Stimulated activated CD8-positive, alpha-beta memory T cell treated with anti-CD3 and anti-CD28 coated beads, Interleukin-15, amount 100 ng/mL, for 4 hours (primary cell): ENCODE measurements around the gene MSGN1.

ENCODE experiments used
- DNase-seq, 2 donors: peaks; one replicate each; pipeline ENCODE4 v3.0.0-alpha.2; 2020; ENCODE audit warnings: low read depth in 2 of 2

MSGN1 gene, protein sequence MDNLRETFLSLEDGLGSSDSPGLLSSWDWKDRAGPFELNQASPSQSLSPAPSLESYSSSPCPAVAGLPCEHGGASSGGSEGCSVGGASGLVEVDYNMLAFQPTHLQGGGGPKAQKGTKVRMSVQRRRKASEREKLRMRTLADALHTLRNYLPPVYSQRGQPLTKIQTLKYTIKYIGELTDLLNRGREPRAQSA

GRCh38 chr2:17816396-17817245 is at the start of gene MSGN1:
MSGN1 (plus strand) TSS chr2:17816460; CDS start chr2:17816519, 59 bp downstream.
- DNase-seq, result no peak

DNA sequence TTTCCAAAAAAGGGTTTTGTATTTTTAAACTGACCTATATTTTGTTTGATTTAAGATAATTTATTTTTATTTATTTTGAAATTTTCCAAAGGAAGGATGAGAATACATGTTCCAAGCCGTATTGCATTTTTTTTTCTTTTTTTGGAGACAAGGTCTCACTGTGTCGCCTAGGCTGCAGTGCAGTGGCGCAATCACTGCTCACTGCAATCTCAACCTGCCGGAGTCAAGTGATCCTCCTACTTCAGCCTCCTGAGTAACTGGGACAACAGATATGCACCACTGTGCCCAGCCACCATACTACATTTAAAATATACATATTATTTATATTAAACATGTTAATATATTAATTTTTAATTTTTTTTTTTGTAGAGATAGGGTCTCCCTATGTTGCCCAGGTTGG is 47.4 kb upstream of the MSGN1 start:
- DNase-seq, result no peak

- DNase-seq, result no peak
These were observed 44.3 kb upstream of the MSGN1 start for GRCh38 chr2:17771956-17772355.

GRCh38 chr2:17772532-17772931 is 43.7 kb upstream of the MSGN1 start:
- DNase-seq, result no peak

GRCh38 chr2:17780546-17780945 is 35.7 kb upstream of the MSGN1 start:
- no peak for DNase-seq

DNA sequence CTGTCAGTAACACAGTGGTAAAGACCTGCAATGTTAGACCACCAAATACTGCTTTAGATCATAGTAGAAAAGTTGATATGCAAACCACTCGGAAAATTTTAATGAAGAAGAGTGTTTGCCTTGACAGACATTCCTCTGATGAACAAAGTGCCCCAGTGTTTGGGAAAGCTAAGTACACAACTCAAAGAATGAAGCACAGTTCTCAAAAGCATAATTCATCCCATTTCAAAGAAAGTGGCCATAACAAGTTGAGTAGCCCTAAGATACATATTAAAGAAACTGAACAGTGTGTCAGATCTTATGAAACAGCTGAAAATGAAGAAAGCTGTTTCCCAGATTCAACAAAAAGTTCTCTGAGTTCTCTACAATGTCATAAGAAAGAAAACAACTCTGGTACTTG is 34.8 kb upstream of the MSGN1 start:
- DNase-seq, result no peak

DNA sequence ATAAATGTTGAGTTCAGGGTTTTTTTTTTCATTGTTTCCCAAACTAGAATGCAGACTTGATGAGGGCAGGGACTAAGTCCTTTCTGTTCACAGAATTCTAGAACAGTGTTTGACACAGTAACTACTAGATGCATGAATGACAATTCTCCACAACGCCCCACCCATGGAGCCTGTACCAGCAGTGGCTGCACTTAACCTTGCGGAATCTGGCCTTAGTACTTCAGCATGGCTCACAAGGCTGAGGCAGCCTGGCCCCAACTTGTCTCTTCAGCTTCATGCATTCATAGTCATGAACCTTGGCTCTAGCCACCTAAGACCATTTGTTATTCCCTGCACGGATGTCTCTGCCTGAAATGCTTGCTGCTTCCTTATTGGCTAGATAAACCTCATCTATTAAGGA is 29.5 kb upstream of the MSGN1 start:
- no peak for DNase-seq

DNA sequence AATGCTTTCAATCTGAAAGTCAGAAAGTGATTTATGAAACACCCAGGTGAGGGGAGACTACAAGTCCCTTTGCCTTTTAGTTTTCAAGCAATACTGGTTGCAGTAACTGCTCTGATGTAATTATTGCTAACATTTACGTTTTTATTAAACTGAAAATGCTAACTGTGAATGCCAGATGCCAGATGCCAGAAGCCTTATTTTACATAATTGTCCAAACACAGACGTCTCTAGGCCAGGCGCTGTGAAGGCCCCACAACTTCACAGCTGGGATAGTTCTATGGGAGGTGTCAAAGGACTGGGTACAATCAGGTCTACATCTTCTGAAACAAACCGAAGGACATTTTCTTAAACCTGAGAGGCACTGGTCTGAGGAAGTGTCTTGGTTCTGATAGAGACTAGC is 27.5 kb upstream of the MSGN1 start:
- DNase-seq, result no peak

- no peak for DNase-seq
These were observed 25.7 kb upstream of the MSGN1 start for GRCh38 chr2:17790536-17790935.

DNA sequence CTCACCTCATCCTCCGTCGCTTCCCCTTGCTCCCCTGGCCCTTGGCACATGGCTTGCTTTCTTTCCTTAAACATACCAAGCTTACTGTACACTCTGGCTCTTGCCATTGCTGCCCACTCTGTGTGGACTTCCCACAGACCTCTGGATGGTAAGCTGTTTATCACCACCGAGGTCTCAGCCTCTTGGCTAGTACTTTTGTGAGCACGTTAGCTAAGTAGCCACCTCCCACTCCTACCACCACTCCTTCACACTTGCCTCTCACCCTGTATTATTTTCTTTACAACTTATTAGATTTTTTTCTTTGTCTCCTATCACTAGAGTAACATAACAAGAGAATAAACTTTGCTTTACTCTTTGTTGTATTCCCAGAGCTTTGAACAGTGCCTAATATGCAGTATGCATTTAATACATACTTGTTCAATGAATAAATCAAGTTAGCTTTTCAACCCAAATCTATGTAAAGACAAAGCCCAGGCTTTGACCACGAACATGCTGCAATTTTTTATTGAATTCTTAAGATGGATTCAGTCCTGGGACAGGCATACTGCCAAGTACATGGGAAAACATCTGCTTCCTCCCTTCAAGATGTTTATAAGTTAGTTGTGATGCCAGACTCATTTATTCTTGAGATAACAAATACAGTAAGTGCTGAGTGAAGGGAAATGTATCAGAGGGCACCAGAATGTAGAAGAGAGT is 25.0 kb upstream of the MSGN1 start:
- DNase-seq, result no peak

DNA sequence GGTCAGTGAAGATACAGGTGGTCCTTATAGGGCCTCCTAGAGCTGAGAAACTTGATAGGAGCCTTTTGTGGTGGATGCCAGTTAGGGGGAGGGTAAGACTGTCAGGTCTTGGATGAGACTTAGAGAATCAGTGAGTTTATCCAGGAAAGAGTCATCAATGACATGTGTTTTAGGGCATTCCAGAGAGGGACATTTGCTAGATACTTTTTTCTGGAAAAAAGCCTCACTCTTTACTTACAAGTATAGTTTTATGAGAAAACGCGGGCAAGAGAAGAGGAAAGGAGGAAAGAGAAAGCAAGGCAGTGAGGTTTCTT is 24.5 kb upstream of the MSGN1 start:
- DNase-seq, result no peak

DNA sequence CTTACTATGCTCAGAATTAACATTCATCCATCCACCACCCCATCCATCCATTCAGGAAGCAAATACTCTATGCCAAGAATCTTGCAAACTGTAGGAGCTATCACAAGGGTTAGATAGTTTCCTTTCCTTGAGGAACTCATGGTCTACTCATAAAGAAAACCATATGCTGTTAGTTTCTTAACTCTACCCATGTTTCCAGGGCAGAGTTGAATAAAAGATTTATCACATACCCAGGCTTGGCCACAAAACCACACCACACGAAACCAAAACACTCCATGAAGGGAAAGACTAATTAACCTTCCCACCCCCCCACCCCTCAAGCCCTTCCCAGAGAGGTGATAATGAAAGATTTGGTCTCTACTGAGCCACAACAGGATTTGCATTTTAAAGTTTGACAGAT is 23.7 kb upstream of the MSGN1 start:
- DNase-seq, result no peak

GRCh38 chr2:17793296-17793695 is 23.0 kb upstream of the MSGN1 start:
- DNase-seq, result no peak

- DNase-seq, result no peak
These were observed 22.4 kb upstream of the MSGN1 start for GRCh38 chr2:17793803-17794354.

- no peak for DNase-seq
These were observed 21.0 kb upstream of the MSGN1 start for GRCh38 chr2:17795309-17795708.

- no peak for DNase-seq
These were observed 17.9 kb upstream of the MSGN1 start for GRCh38 chr2:17798338-17798737.

DNA sequence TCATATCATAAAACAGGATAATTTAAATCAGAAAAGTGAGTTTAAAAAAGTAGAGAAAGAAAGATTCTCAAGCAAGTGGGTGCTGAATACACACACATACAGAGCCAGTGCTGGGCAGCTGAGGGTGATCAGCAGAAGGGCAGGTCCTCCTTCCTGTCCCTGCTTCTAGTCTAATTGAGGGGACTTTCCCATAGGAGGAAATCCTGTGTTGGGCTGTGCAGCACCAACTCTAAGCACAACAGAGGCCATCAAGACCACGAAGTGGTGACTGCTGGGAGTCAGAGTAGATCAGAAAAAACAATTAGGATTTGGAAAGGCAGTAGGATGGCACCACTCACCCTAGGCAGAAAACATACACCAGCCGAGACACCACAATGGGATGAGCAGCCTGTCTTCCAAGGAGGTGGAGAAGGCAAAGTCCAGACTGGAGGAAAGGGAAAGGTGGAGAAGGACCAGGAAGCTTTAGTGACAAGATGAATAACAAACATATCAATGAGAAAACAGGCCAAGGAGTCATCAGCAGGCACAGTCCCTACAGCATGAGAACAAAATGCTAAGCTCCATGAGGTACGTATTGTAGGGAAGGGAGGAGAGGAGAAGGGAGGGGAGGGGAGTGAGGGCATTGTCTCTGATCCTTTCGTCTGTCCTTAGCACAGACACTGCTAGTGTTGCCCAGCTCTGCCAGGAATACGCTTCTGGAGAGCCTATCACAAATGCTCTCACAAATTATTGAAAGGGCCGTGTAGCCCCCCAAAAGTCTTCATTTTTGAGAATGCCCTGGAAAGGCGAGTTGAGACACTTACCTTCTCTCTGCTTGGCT is 16.7 kb upstream of the MSGN1 start:
- no peak for DNase-seq

- no peak for DNase-seq
These were observed 16.0 kb upstream of the MSGN1 start for GRCh38 chr2:17800219-17800618.

DNA sequence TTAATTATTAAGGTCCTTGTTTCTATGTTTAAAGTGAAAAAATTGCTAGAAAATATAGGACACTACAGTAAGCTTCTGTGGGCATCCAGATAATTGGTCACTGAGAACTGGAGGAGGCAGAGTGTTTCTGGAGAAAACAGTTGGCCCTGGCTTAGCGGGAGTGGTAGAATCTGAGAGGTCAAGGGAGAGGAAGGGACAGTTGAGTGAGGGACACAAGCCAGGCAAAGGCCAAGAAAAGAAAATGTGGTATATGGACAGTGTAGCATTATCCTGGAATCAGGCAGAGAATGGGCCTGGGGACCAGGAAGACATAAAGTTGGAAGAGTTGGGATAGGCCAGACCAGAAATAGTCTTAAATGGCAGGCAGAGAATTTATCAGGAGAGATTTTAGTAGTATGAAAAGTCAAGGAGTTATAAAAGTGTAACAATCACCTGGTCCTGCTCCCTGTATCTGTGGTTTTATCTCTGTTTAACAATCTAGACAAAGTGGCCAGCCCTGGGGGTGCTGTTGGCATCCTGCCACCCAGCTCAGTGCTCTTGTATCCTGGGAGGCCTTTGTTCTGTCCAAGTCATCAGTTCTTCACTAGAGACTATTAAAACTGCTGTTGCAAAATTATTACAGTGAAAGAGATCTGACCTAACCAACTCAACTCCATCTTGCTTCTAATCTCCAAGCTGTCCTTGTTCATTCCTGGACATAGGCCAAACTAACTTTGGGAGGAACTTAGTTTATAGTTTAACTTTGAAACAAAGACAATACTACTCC is 15.4 kb upstream of the MSGN1 start:
- DNase-seq, result no peak

DNA sequence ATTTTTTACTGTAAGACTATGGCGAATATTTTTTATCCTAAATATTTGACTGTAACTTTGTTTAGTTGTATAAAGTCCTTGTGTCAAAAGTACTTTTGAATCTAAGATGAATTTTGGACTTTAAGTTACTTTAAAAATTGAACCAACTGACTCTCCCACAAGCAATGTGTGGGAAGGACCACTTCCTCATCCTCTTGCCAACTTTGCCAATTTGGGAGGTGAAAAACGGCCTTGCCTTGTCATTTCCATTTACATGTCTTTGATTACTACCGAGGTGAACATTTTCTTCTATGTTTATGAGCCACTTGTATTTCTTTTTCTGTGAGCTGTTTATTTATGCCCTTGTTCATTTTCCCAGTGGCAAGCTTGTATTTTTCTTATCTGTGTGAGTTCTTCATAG is 12.8 kb upstream of the MSGN1 start:
- no peak for DNase-seq

DNA sequence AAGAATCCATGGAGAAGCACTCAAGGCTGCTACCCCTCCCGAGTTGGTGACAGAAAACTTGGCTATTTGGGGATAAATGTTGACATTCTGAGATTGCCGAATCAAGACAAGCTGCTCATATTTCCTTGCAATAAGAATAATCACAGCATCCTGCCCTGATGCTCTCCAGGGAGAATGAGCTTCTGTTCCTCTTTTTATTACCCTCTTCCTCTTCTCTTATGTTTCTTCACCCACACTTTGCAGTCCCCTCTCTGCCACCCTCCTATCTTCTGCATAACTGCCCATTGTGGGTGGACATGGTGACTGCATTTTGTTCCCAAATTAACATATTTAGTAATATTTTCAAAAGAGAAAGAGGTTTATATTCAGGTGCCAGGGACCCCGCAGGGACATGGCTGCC is 11.9 kb upstream of the MSGN1 start:
- DNase-seq, result no peak
